HG02798 (cell line): ENCODE data around the gene NSD2.
"Not testable (repeated sequence)": the region's sequence is repeated elsewhere in the genome, so short reads cannot be mapped to it uniquely, and the experiment has no call there.

ENCODE experiments used
- ATAC-seq: cut with Tn5 transposase; IDR thresholded peaks from one replicate; pipeline ENCODE4 v1.9.1; 2021; ENCODE audit warnings: mild to moderate bottlenecking; ENCODE audit not compliant: unreplicated experiment, poor library complexity

Gene NSD2

GRCh38 chr4:2024683-2025082 lies 153.5 kb downstream of the NSD2 start:
- ATAC-seq = no peak

GRCh38 chr4:2025817-2026216 lies 154.6 kb downstream of the NSD2 start:
- no peak for ATAC-seq

- ATAC-seq = not testable (repeated sequence)
Measured at GRCh38 chr4:2027120-2027519, 155.9 kb downstream of the NSD2 start.

- not testable (repeated sequence) for ATAC-seq
Measured at GRCh38 chr4:2031161-2031560, 160.0 kb downstream of the NSD2 start.
